OCI-LY3 (cell line): ENCODE measurements around the gene IGFBP3.

ENCODE experiments used
- H2AFZ ChIP-seq: fragments of 200-600, 300-600 bp; shearing (Covaris generic); 2 replicates; pipeline ENCODE4 v1.6.0; 2014; ENCODE audit warnings: antibody characterized with exemption, low read depth, low read length
- H3K27ac ChIP-seq: fragments of 200-600, 300-600 bp; sonication (generic); 2 replicates; pipeline ENCODE4 v1.5.1; 2014; ENCODE audit warnings: mild to moderate bottlenecking, low read length, moderate library complexity, mixed read lengths
- H3K27me3 ChIP-seq: fragments of 200-600, 300-600 bp; sonication (generic); 2 replicates; pipeline ENCODE4 v1.6.1; 2014; ENCODE audit warnings: low read depth, low read length, mixed read lengths
- H3K36me3 ChIP-seq: fragments of 200-600, 300-600 bp; sonication (generic); replicated peaks from 2 replicates; pipeline ENCODE3; 2014; ENCODE audit warnings: low read depth, low read length, mixed read lengths
- H3K4me1 ChIP-seq: fragments of 300-600, 200-600 bp; sonication (generic); 2 replicates; pipeline ENCODE4 v1.6.1; 2014; ENCODE audit warnings: low read length, mixed read lengths
- H3K4me2 ChIP-seq: fragments of 200-600, 300-600 bp; sonication (generic); 2 replicates; pipeline ENCODE4 v1.6.1; 2014; ENCODE audit warnings: low read length, mixed read lengths
- H3K4me3 ChIP-seq: fragments of 300-600, 200-600 bp; sonication (generic); 2 replicates; pipeline ENCODE4 v1.5.1; 2014; ENCODE audit warnings: antibody characterized with exemption, mild to moderate bottlenecking, low read length, moderate library complexity
- H3K79me2 ChIP-seq: fragments of 300-600, 200-600 bp; shearing (Covaris generic); 2 replicates; pipeline ENCODE4 v1.6.1; 2014; ENCODE audit warnings: mild to moderate bottlenecking, low read length, mixed read lengths
- H3K9ac ChIP-seq: fragments of 300-600, 200-600 bp; shearing (Covaris generic); 2 replicates; pipeline ENCODE4 v1.6.0; 2014; ENCODE audit warnings: mild to moderate bottlenecking, low read length, moderate library complexity
- H3K9me3 ChIP-seq: fragments of 200-600, 300-600 bp; shearing (Covaris generic); 2 replicates; pipeline ENCODE4 v1.6.1; 2014; ENCODE audit warnings: low read length, mixed read lengths; ENCODE audit not compliant: insufficient read depth
- H4K20me1 ChIP-seq: fragments of 200-600, 300-600 bp; sonication (generic); 2 replicates; pipeline ENCODE4 v1.6.1; 2016; ENCODE audit warnings: low read length, mixed read lengths; ENCODE audit not compliant: insufficient read depth
- CTCF ChIP-seq: fragments of 200-600, 300-600 bp; sonication (generic); IDR thresholded peaks from 2 replicates; pipeline ENCODE4 v1.5.1; 2014; ENCODE audit warnings: antibody characterized with exemption, low read length, low read depth
- EZH2phosphoT487 ChIP-seq: fragments of 200-600 bp; shearing (Covaris generic); IDR thresholded peaks from 2 replicates; pipeline ENCODE4 v1.6.1; 2018; ENCODE audit warnings: antibody characterized with exemption, mixed run types, low read depth

IGFBP3 gene

GRCh38 chr7:45919993-45920459 lies 1.0 kb downstream of the IGFBP3 start:
- H3K9ac ChIP-seq: no peak overlapping the region
- no peak overlapping the region for H2AFZ ChIP-seq
- H3K27ac ChIP-seq: no peak overlapping the region
- H3K9me3 ChIP-seq: no peaks in the 10 kb centered on the region
- peaks cover 15% of the 10 kb centered on the region for H3K4me1 ChIP-seq
- H3K79me2 ChIP-seq: no peaks in the 10 kb centered on the region
- no peak for TF ChIP-seq EZH2phosphoT487
- TF ChIP-seq CTCF: no peak
- no peak overlapping the region for H3K4me2 ChIP-seq
- H3K36me3 ChIP-seq: no peaks in the 10 kb centered on the region
- no peaks in the 10 kb centered on the region for H4K20me1 ChIP-seq
- H3K27me3 ChIP-seq: peaks cover 14% of the 10 kb centered on the region
- no peak overlapping the region for H3K4me3 ChIP-seq

- no peak overlapping the region for H3K27ac ChIP-seq
- H3K79me2 ChIP-seq: no peaks in the 10 kb centered on the region
- H3K4me1 ChIP-seq: peaks cover 15% of the 10 kb centered on the region
- TF ChIP-seq CTCF: no peak
- peak overlapping the region; percentile 1; the same call in 1 of the 2 replicates for H3K4me2 ChIP-seq
- H3K9me3 ChIP-seq: no peaks in the 10 kb centered on the region
- no peaks in the 10 kb centered on the region for H3K36me3 ChIP-seq
- peaks cover 14% of the 10 kb centered on the region for H3K27me3 ChIP-seq
- H2AFZ ChIP-seq: no peak overlapping the region
- H3K4me3 ChIP-seq: no peak overlapping the region
- H4K20me1 ChIP-seq: no peaks in the 10 kb centered on the region
- no peak overlapping the region for H3K9ac ChIP-seq
These were observed 1.8 kb downstream of the IGFBP3 start for GRCh38 chr7:45919231-45919784.

- Histone ChIP-seq H2AFZ (no peak overlapping the region), H3K27ac (no peak overlapping the region), H3K4me1 (peaks cover 15% of the 10 kb centered on the region), H3K4me3 (no peak overlapping the region), H4K20me1 (no peaks in the 10 kb centered on the region), H3K9ac (no peak overlapping the region), H3K79me2 (no peaks in the 10 kb centered on the region), H3K27me3 (peaks cover 10% of the 10 kb centered on the region), H3K4me2 (0 out of 2 replicates have a peak overlapping the region, but pooled peaks have one; percentile 1), H3K36me3 (no peaks in the 10 kb centered on the region), H3K9me3 (no peaks in the 10 kb centered on the region)
- TF ChIP-seq CTCF: no peak
- TF ChIP-seq EZH2phosphoT487: no peak
These were observed 2.5 kb downstream of the IGFBP3 start for GRCh38 chr7:45918556-45918955.

- H3K27ac ChIP-seq: no peak overlapping the region
- H4K20me1 ChIP-seq: no peaks in the 10 kb centered on the region
- H3K36me3 ChIP-seq: no peaks in the 10 kb centered on the region
- H3K4me2 ChIP-seq: peak overlapping the region; percentile 97
- peaks cover 14% of the 10 kb centered on the region for H3K4me1 ChIP-seq
- H3K4me3 ChIP-seq: peak overlapping the region; percentile 77
- peaks cover 10% of the 10 kb centered on the region for H3K27me3 ChIP-seq
- H3K9me3 ChIP-seq: no peaks in the 10 kb centered on the region
- TF ChIP-seq CTCF: peak; percentile 89
- no peak for TF ChIP-seq EZH2phosphoT487
- 0 out of 2 replicates have a peak overlapping the region, but pooled peaks have one; percentile 55 for H2AFZ ChIP-seq
- no peaks in the 10 kb centered on the region for H3K79me2 ChIP-seq
- no peak overlapping the region for H3K9ac ChIP-seq
These were observed 3.4 kb downstream of the IGFBP3 start for GRCh38 chr7:45917658-45918057.
